Activated CD4-positive, alpha-beta T cell treated with anti-CD3 and anti-CD28 coated beads, Interleukin-2, amount 50 U/mL, for 1 hour (primary cell): ENCODE results near the gene PDE4C.
A peak's percentile ranks its signal among the peaks of the same experiment; 100 is the strongest.

Experiments
- DNase-seq: peaks from one replicate; pipeline ENCODE4 v3.0.0-alpha.2; 2020

PDE4C gene

GRCh38 chr19:18194554-18195238 is 31.5 kb downstream of the PDE4C start:
- peak; percentile 18 for DNase-seq

- DNase-seq = no peak
These were observed 32.1 kb downstream of the PDE4C start for GRCh38 chr19:18194181-18194530.

GRCh38 chr19:18193388-18194180 is 32.7 kb downstream of the PDE4C start:
- DNase-seq = no peak

- peak; percentile 97 for DNase-seq
These were observed 33.4 kb downstream of the PDE4C start, which contains the start of gene MPV17L2 for GRCh38 chr19:18192673-18193387. Gene MPV17L2 (plus strand): TSS chr19:18193218. CDS start chr19:18193282, 64 bp downstream.

GRCh38 chr19:18191640-18192062 is 34.6 kb downstream of the PDE4C start:
- no peak for DNase-seq

- no peak for DNase-seq
These were observed 36.0 kb downstream of the PDE4C start for GRCh38 chr19:18190278-18190677.

- no peak for DNase-seq
These were observed 40.7 kb downstream of the PDE4C start for GRCh38 chr19:18185538-18185937.

GRCh38 chr19:18183529-18183928 is 42.7 kb downstream of the PDE4C start:
- DNase-seq = no peak

- no peak for DNase-seq
These were observed 46.3 kb downstream of the PDE4C start for GRCh38 chr19:18179957-18180356.

GRCh38 chr19:18176367-18177310 is 49.6 kb downstream of the PDE4C start:
- no peak for DNase-seq

- DNase-seq = no peak
These were observed 51.3 kb downstream of the PDE4C start for GRCh38 chr19:18174983-18175382.
